NCI-H2196 treated with DMSO at 0.1 percent for 48 hours (cell line): Measurements from ENCODE around the gene IFT81.
"Not testable (repeated sequence)": the region's sequence is repeated elsewhere in the genome, so short reads cannot be mapped to it uniquely, and the experiment has no call there.

ENCODE experiments used
- DNase-seq: peaks from one replicate; lab custom pipeline; 2025; ENCODE audit not compliant: unreplicated experiment; lab: John Stamatoyannopoulos, UW

IFT81 gene

GRCh38 chr12:110124269-110124995 is at the start of gene IFT81:
Gene IFT81, plus strand, starts transcription at chr12:110124357. Its CDS starts 3,024 bp downstream, at chr12:110127381.
- DNase-seq, result no peak

DNA sequence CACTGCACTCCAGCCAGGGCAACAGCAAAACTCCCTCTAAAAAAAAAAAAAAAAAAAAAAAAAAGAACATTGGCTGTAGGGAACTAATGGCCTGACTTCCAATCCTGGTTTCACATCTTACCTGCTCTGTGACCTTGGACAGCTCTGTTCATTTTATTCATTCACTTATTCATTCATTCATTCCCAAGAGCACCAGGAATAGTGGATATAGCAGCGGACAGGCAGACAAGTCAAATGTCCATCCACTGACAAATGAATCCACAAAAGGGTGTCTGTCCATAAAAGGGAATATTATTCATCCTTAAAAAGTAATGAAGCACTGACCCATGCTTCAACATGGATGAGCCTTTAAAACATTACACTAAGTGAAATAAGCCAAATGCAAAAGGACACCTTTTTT is 48.3 kb upstream of the IFT81 start:
- DNase-seq, result no peak

GRCh38 chr12:110077800-110078199 is 46.4 kb upstream of the IFT81 start:
- no peak for DNase-seq

DNA sequence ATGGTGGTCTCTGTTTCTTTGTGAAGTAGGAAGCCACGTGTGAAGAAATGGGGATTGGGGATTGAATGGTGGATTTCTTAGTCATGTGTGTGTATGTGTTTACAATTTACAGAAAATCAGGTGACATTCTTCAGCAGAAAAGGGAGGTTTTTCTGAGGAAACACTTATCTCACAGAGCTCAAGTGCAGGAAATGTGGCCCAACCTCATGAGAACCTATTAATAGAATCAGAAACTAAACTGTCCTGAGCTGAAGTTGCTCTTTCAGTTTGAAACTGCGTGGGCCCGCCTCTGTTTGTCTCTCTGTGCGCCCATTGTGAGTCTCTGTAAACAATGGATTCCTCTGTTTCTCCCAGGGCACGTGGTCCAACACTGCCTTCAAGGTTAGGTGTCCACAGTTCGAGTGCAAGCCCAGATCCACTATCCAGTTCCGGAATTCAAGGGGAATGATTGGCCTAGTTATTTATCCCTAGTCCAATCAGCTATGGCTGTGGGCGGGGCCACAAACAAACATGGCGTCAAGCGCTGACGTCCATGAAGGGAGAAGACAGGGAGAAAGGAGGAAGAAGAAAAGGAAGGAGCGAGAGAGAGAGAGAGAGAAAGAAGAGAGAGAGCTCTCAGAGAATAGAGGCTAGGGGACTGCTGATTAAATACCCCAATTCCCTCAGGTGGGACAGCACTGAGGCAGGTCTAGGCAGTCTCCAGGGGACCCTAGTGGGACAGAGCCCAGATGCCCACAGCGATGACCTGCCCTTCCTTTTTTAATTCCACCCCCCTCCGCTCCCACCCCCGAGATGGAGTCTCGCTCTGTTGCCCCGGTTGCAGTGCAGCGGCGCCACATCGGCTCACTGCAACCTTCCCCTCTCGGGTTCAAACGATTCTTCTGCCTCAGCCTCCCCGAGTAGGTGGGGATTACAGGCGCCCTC is 44.4 kb upstream of the IFT81 start:
- DNase-seq, result no peak

- no peak for DNase-seq
Measured at GRCh38 chr12:110080410-110080809, 43.7 kb upstream of the IFT81 start.

- DNase-seq, result no peak
Measured at GRCh38 chr12:110084314-110085015, 39.7 kb upstream of the IFT81 start.

DNA sequence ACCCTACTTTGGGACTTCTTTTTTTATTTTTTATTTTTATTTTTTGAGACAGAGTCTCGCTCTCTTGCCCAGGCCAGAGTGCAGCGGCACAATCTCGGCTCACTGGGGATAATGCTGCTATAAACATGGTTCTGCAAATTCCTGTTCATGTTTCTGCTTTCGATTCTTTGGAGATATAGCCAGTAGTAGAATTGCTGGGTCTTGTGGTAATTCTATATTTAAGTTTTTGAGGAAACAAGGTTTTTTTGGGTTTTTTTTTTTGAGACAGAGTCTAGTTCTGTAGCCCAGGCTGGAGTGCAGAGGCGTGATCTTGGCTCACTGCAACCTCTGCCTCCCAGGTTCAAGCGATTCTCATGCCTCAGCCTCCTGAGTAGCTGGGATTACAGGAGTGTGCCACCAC is 35.9 kb upstream of the IFT81 start:
- DNase-seq, result not testable (repeated sequence)

- no peak for DNase-seq
Measured at GRCh38 chr12:110088936-110089335, 35.2 kb upstream of the IFT81 start.

- DNase-seq, result no peak
Measured at GRCh38 chr12:110090266-110091135, 33.7 kb upstream of the IFT81 start.

DNA sequence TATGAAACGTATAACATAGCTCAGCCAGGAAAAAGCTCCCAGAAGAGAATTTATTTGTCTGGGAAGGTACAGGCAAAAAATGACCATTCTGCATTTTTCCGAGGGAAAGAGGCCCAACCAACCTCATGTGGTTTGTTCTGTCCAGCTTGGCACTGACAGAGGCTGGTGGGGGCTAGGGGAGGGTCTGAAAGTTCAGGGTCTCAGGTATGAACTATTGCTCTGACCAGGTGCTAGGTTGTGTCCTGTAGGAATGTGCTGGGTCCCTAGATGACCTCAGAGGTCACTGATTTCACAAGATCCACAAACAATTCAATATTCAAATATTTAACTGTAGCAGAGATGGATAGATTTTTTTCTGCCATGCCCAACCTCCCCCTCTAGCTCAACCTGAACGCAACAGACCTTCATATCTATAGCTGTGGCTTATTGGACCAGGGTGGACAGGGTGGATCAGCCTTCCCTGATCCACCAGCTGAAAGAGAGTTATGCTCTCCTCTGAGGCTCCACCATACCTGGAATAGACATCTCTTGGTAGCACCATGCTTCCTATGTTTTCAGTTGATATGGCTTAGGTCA is 32.9 kb upstream of the IFT81 start:
- DNase-seq, result no peak

- DNase-seq, result no peak
Measured at GRCh38 chr12:110093631-110094311, 30.4 kb upstream of the IFT81 start.

DNA sequence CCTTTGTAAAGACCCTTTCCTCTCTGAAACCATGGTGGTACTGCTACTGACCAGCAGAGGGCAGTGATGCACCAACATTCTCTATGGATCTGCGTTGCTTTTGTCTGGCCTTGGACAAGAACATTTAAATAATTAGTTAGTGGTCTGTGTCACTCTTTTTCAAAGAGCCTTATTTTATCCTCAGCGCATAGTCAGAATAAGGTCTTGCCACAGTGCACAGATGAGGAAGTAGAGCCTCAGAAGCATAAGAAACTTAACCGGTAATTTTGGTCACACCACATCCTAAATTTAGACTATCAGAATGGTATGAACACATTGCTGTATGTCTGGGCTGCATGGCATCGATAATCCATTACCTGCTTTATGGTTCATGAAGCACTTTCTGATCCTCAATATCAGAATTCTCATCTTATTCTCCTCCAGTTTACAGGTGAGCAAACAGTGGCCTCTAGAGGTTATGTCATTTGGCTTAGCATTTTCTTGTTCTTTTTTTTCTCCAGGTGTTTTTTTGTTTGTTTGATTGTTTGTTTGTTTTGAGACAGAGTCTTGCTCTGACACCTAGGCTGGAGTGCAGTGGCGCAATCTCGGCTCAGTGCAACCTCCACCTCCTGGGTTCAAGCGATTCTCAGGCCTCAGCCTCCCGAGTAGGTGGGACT is 23.7 kb upstream of the IFT81 start:
- DNase-seq, result peak; percentile 28

DNA sequence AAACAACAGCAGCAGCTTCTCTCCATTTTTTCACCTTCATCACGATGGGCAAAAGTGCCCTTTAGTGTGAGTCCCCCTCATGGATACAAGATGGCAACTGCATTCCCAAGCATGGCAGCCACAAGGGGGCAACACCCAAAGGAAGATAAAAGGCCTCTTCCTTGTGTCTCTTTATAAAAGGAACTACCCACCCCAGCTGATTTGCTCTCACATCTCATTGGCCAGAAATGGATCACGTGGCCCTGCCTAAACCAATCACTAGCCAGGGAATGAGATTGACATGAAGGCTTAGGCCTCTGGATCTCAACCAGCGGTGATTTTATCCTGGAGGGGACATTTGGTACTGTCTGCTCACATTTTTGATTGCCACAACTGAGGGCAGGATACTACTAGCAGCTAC is 21.9 kb upstream of the IFT81 start:
- DNase-seq, result peak; percentile 18

DNA sequence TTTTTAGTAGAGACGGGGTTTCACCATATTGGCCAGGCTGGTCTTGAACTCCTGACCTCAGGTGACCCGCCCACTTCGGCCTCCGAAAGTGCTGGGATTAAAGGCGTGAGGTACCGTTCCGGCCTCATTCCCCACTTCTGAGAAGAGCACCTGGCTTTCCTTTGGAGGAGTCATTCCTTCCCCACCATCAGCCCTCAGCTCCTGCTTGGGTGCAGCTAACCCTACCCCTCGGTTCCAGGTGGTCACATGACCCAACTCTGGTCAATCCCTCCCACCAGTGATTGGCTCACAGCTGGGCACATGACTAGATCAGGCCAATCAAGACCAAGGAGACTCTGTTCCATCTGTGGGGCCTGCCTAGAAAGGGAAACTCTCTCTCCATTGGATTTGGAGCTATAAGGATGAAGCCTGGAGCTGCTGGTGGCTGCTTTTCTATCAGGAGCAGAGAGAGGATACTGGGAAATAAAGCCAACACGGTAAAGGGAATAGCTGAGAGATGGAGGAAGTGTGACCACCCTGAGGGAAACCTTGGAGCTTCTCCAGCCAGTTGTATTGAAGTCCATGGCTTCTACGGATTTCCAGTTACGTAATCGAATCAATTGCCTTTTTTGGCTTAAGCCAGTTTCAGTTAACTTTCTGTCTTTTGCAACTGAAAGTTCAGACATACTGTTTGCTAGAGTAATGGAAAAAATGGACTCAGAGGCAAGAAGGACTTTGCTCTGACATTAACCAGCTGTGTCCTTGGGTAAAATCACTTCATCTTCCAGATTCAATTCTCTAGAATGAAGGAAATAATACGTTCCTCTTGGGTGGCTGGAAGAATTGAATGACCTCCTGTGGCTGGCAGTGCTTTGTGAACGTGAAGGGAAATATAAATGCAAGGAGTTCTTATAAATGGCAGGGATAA is 19.7 kb upstream of the IFT81 start:
- no peak for DNase-seq

- no peak for DNase-seq
Measured at GRCh38 chr12:110105159-110105558, 19.0 kb upstream of the IFT81 start.

DNA sequence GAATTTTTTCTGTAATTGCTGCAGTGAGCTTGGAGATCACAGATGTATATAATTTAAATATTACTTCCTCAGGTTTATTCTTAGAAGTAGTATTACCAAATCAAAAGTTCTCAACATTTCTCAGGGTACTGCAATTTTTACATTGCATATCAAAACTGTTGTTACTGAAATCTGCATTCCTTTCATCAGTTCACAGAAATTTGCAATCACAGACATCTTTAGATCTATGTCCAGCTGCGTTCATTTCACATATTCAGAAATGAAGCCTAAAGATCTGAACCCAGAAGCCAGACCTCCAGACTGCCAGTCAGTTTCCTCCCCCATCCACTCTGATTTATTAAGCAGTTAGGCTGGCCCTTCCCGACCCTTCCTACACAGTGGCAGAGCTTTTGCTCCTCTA is 18.2 kb upstream of the IFT81 start:
- no peak for DNase-seq

- DNase-seq, result no peak
Measured at GRCh38 chr12:110107369-110108281, 16.5 kb upstream of the IFT81 start.
